ENCODE data around the gene DNM1.

DNM1 gene

DNA sequence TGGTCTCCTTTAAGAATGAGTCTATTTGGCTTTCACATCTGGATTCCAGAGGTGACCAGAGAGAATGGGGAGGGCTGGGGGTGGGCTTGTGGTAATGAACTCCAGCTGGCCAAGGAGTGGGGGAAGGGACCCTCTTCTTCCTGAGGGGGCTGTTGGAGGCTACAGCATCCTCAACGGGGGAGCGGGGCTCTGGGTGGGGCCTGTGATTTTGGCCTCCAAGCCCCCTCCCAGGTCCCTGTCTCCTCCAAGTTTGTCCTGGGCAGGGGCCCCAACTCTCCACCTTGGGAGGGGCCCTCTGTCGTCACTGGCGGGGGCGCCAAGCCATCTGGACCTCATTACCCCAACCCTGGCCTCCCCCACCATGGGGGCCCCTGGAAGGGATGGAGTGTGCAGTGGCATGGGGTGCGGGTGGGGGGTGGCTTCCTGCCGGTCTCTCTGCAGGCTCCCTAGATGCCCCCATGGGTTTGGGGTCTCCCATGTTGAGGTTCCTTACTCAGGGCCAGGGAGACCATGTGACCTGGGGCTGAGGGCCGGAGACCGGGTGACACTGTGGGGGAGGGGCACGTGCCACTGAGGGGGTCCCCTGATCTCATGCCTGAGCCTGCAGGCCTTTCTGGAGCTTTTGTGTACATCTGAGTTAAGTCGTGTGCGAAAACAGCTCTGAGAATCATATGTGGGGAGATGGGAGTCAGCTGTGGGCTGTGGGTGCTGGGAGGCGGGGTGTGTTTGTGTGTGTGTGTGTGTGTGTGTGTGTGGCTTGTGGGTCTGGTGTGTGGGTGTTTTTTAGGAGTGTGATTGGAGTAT lies 40.2 kb downstream of the DNM1 start:
- Histone ChIP-seq H3K9ac (ENCODE audit: low read depth in 1 of 2, low read length in 2 of 2) (no peak overlapping the region), H3K36me3 (ENCODE audit: control insufficient read depth in 1 of 2, insufficient read depth in 2 of 2, low read length in 2 of 2) (no peaks in the 10 kb centered on the region), H3K4me3 (ENCODE audit: low read depth in 1 of 2, low read length in 2 of 2) (no peak overlapping the region), H3K9me3 (ENCODE audit: control insufficient read depth in 1 of 2, low read length in 2 of 2) (no peaks in the 10 kb centered on the region), H3K4me1 (ENCODE audit: control insufficient read depth in 1 of 2, insufficient read depth in 2 of 2, low read length in 2 of 2) (peaks cover 0 to 7% of the 10 kb centered on the region in 2 donors), H3K27ac (ENCODE audit: low read depth, low read length) (no peak overlapping the region), H3K27me3 (ENCODE audit: control insufficient read depth in 1 of 2, insufficient read depth in 2 of 2, low read length in 2 of 2) (peaks cover 0 to 7% of the 10 kb centered on the region in 2 donors)

DNA sequence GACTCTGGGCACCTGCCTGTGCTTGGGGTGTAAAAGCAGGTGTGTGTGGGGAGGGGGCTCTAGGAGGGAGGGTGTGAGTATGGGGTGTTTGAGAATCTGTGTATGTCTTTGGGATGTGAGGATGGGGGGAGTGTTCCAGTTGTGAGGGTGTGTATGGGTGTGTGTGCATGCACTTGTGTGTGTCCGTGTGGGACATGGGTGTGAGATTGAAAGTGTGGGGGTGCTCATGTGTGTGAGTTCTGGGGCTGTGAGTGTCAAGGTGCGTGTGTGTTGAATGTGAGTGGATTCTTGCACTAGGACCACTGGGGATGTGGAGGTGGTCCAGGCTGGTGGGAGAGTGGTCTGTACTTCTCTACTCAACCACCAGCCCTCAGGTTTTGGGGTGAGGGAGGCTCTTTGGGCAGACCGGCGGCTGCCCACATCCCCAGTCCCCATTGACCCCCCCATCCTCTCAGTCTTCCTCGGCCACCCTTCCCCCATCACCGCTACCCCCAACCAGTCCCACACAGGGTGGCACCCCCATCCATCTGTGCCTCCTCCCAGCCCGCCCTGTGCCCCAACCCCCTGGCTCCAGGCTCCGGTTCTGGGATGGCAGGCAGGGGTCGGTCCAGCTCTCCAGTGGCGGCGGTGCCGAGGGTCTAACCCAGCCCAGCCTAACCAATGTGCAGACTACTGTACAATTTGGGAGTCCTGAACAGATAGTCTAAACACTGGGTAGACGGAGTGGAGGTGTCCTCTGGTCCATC lies 41.1 kb downstream of the DNM1 start:
- peak overlapping the region in 1 of 2 donors; percentile 12 for H3K9ac ChIP-seq (ENCODE audit: low read depth in 1 of 2, low read length in 2 of 2)
- H3K27ac ChIP-seq (ENCODE audit: low read depth, low read length), result peak overlapping the region; percentile 32
- H3K4me3 ChIP-seq (ENCODE audit: low read depth in 1 of 2, low read length in 2 of 2), result no peak overlapping the region
- H3K36me3 ChIP-seq (ENCODE audit: control insufficient read depth in 1 of 2, insufficient read depth in 2 of 2, low read length in 2 of 2), result no peaks in the 10 kb centered on the region
- H3K4me1 ChIP-seq (ENCODE audit: control insufficient read depth in 1 of 2, insufficient read depth in 2 of 2, low read length in 2 of 2), result peaks cover 0 to 7% of the 10 kb centered on the region in 2 donors
- H3K27me3 ChIP-seq (ENCODE audit: control insufficient read depth in 1 of 2, insufficient read depth in 2 of 2, low read length in 2 of 2), result peaks cover 0 to 7% of the 10 kb centered on the region in 2 donors
- H3K9me3 ChIP-seq (ENCODE audit: control insufficient read depth in 1 of 2, low read length in 2 of 2), result no peaks in the 10 kb centered on the region

DNA sequence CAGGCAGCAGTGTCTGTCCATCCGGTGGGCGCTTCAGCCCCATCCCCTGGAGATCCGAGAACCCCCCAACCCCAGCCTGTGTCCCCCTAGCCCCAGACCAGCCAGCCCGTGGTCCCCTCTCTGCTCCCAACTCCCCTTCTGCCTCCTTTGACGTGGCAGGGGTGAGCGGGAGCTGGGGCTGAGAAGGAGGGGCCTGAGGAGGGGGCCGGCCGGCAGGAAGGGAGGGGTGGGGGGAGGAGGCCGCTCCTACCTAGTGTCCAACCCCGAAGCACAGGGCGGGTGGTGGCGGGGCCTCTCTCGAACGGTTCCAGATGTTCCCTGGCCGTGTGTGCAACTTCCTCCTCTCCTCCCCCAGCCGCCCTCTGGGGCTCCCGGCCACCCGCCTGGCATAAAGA lies 41.7 kb downstream of the DNM1 start:
- Histone ChIP-seq H3K9ac (ENCODE audit: low read depth in 1 of 2, low read length in 2 of 2) (no peak overlapping the region), H3K27me3 (ENCODE audit: control insufficient read depth in 1 of 2, insufficient read depth in 2 of 2, low read length in 2 of 2) (peaks cover 0 to 7% of the 10 kb centered on the region in 2 donors), H3K36me3 (ENCODE audit: control insufficient read depth in 1 of 2, insufficient read depth in 2 of 2, low read length in 2 of 2) (no peaks in the 10 kb centered on the region), H3K4me1 (ENCODE audit: control insufficient read depth in 1 of 2, insufficient read depth in 2 of 2, low read length in 2 of 2) (peaks cover 1 to 9% of the 10 kb centered on the region in 2 donors), H3K27ac (ENCODE audit: low read depth, low read length) (peak overlapping the region; percentile 32), H3K9me3 (ENCODE audit: control insufficient read depth in 1 of 2, low read length in 2 of 2) (no peaks in the 10 kb centered on the region), H3K4me3 (ENCODE audit: low read depth in 1 of 2, low read length in 2 of 2) (no peak overlapping the region)

DNA sequence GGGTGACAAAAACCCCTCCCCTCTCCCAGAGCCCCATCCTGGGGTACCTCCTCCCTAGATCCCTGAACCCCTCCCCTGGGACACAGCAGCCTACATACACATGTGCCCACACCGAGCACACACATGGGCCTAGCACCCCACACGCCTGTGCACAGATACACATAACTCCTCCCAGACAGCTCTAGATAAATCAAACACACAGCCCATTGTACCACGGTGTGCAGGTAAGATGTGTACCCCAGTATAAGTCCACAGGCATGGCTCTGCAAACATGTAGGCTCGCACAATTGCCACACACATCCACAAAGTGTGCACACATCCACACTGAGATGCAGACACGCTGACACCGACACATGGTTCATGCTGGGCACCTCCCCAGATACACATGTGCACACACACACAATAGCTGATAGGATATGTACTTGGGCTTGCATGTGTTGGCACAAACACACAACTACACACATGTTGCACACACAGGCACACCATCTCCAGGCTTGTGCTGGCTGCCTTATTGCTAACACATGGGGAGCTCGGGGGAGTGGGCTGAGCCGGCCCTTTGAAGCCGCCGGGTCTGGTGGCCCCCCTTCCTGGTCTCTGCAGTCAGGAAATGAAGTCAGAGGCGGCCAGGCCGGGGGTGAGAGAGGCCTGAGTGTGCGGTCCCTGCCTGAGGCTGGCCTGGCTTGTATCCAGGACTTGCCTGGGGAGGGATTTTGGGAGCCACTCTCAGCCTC lies 42.4 kb downstream of the DNM1 start:
- Histone ChIP-seq H3K27ac (ENCODE audit: low read depth, low read length) (no peak overlapping the region), H3K9me3 (ENCODE audit: control insufficient read depth in 1 of 2, low read length in 2 of 2) (no peaks in the 10 kb centered on the region), H3K27me3 (ENCODE audit: control insufficient read depth in 1 of 2, insufficient read depth in 2 of 2, low read length in 2 of 2) (peaks cover 0 to 7% of the 10 kb centered on the region in 2 donors), H3K4me3 (ENCODE audit: low read depth in 1 of 2, low read length in 2 of 2) (no peak overlapping the region), H3K4me1 (ENCODE audit: control insufficient read depth in 1 of 2, insufficient read depth in 2 of 2, low read length in 2 of 2) (peaks cover 4 to 12% of the 10 kb centered on the region in 2 donors), H3K9ac (ENCODE audit: low read depth in 1 of 2, low read length in 2 of 2) (no peak overlapping the region), H3K36me3 (ENCODE audit: control insufficient read depth in 1 of 2, insufficient read depth in 2 of 2, low read length in 2 of 2) (no peaks in the 10 kb centered on the region)

DNA sequence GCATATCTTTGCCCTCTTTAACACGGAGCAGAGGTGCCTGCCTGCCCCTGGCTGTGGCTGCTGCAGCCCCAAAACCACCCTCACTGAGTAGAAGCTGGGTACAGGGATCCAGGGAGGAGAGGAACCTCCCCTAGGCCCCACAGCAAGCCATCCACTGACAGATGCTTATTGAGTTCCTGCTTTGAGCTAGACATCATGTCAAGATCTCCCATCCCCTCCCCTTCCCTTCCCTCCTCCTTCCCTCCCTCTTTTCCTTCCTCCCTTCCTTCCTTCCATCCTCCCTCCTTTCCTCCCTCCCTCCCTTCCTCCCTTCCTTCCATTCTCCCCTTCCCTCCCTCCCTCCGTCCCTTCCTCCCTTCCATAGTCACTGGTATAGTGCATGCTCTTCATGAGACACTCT lies 43.3 kb downstream of the DNM1 start:
- H3K9me3 ChIP-seq (ENCODE audit: control insufficient read depth in 1 of 2, low read length in 2 of 2), result no peaks in the 10 kb centered on the region
- no peaks in the 10 kb centered on the region for H3K36me3 ChIP-seq (ENCODE audit: control insufficient read depth in 1 of 2, insufficient read depth in 2 of 2, low read length in 2 of 2)
- peaks cover 2 to 7% of the 10 kb centered on the region in 2 donors for H3K27me3 ChIP-seq (ENCODE audit: control insufficient read depth in 1 of 2, insufficient read depth in 2 of 2, low read length in 2 of 2)
- H3K4me1 ChIP-seq (ENCODE audit: control insufficient read depth in 1 of 2, insufficient read depth in 2 of 2, low read length in 2 of 2), result peaks cover 10 to 19% of the 10 kb centered on the region in 2 donors
- H3K4me3 ChIP-seq (ENCODE audit: low read depth in 1 of 2, low read length in 2 of 2), result no peak overlapping the region
- H3K27ac ChIP-seq (ENCODE audit: low read depth, low read length), result no peak overlapping the region
- H3K9ac ChIP-seq (ENCODE audit: low read depth in 1 of 2, low read length in 2 of 2), result no peak overlapping the region

DNA sequence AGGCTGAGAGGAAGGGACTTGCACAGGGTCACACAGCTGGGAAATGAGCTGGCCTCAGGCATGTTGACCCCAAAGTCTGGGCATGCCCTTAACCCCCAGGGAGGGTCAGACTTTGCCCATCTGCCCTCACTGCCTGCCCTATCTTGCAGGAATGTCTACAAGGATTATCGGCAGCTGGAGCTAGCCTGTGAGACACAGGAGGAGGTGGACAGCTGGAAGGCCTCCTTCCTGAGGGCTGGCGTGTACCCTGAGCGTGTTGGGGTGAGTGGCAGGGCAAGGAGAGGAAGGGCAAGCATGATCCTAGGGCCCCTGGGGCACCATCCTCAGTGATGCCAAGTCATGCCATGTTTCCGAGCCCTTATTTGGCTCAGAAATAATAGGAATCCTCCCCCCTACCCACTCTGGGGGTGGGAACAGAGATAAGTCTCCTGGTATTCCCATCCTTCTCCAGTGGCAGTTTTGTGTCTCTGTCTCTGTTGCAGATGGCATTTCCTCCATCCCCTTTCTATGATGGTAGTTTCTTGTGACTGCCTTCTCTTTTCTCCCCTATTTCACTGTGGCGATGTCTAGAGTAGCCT lies 44.1 kb downstream of the DNM1 start:
- Histone ChIP-seq H3K36me3 (ENCODE audit: control insufficient read depth in 1 of 2, insufficient read depth in 2 of 2, low read length in 2 of 2) (no peaks in the 10 kb centered on the region), H3K4me1 (ENCODE audit: control insufficient read depth in 1 of 2, insufficient read depth in 2 of 2, low read length in 2 of 2) (peaks cover 11 to 19% of the 10 kb centered on the region in 2 donors), H3K27ac (ENCODE audit: low read depth, low read length) (no peak overlapping the region), H3K9me3 (ENCODE audit: control insufficient read depth in 1 of 2, low read length in 2 of 2) (no peaks in the 10 kb centered on the region), H3K4me3 (ENCODE audit: low read depth in 1 of 2, low read length in 2 of 2) (no peak overlapping the region), H3K9ac (ENCODE audit: low read depth in 1 of 2, low read length in 2 of 2) (no peak overlapping the region), H3K27me3 (ENCODE audit: control insufficient read depth in 1 of 2, insufficient read depth in 2 of 2, low read length in 2 of 2) (peaks cover 3 to 11% of the 10 kb centered on the region in 2 donors)

DNA sequence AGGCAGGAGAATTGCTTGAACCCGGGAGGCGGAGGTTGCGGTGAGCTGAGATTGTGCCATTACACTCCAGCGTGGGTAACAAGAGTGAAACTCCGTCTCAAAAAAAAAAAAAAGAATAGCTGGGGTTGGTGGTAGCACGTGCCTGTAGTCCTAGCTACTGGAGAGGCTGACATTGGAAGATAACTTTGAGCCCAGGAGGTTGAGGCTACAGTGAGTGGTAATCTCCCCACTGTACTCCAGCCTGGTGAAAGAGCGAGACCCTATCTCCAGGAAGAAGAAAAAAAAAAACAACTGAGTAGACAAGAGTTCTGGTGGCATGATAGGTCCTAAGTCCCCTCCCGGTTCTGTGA lies 46.4 kb downstream of the DNM1 start:
- peaks cover 11 to 19% of the 10 kb centered on the region in 2 donors for H3K4me1 ChIP-seq (ENCODE audit: control insufficient read depth in 1 of 2, insufficient read depth in 2 of 2, low read length in 2 of 2)
- H3K9ac ChIP-seq (ENCODE audit: low read depth in 1 of 2, low read length in 2 of 2), result no peak overlapping the region
- H3K36me3 ChIP-seq (ENCODE audit: control insufficient read depth in 1 of 2, insufficient read depth in 2 of 2, low read length in 2 of 2), result no peaks in the 10 kb centered on the region
- H3K27me3 ChIP-seq (ENCODE audit: control insufficient read depth in 1 of 2, insufficient read depth in 2 of 2, low read length in 2 of 2), result peaks cover 4 to 5% of the 10 kb centered on the region in 2 donors
- H3K4me3 ChIP-seq (ENCODE audit: low read depth in 1 of 2, low read length in 2 of 2), result no peak overlapping the region
- H3K9me3 ChIP-seq (ENCODE audit: control insufficient read depth in 1 of 2, low read length in 2 of 2), result no peaks in the 10 kb centered on the region
- no peak overlapping the region for H3K27ac ChIP-seq (ENCODE audit: low read depth, low read length)

DNA sequence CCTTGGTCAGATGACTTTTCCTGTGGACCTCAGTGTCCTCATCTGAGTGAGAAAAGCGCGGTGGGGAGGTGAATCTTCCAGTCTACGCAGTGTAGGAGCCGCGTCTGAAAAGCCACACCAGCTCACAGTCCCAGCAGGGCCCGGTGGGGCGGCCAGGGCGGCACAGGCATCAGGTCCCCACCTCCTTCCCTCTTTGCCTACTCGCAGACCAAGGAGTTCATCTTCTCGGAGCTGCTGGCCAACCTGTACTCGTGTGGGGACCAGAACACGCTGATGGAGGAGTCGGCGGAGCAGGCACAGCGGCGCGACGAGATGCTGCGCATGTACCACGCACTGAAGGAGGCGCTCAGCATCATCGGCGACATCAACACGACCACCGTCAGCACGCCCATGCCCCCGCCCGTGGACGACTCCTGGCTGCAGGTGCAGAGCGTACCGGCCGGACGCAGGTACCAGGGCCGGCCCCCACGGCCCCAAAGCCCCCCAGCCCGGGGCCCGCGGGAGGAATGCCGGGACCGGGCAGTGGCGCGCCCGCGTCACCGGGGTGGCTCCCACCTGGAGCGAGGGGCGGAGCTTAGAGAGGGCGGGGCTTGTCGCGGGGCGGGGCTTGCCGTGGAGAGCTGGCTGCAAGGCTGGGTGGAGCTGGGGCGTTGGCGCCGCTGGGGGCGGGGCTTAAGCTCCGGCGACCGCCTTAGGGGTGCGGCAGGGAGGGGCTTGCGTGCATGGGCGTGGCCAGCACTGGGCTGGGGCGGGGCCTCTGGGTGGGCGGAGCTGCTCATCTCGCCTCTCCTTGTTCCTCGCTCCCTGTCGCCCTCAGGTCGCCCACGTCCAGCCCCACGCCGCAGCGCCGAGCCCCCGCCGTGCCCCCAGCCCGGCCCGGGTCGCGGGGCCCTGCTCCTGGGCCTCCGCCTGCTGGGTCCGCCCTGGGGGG lies 47.0 kb downstream of the DNM1 start:
- Histone ChIP-seq H3K9me3 (ENCODE audit: control insufficient read depth in 1 of 2, low read length in 2 of 2) (no peaks in the 10 kb centered on the region), H3K9ac (ENCODE audit: low read depth in 1 of 2, low read length in 2 of 2) (peak overlapping the region in 1 of 2 donors; percentile 51), H3K27ac (ENCODE audit: low read depth, low read length) (no peak overlapping the region), H3K27me3 (ENCODE audit: control insufficient read depth in 1 of 2, insufficient read depth in 2 of 2, low read length in 2 of 2) (peaks cover 4 to 5% of the 10 kb centered on the region in 2 donors), H3K4me1 (ENCODE audit: control insufficient read depth in 1 of 2, insufficient read depth in 2 of 2, low read length in 2 of 2) (peaks cover 11 to 18% of the 10 kb centered on the region in 2 donors), H3K4me3 (ENCODE audit: low read depth in 1 of 2, low read length in 2 of 2) (peak overlapping the region; percentile 52 to 64), H3K36me3 (ENCODE audit: control insufficient read depth in 1 of 2, insufficient read depth in 2 of 2, low read length in 2 of 2) (no peaks in the 10 kb centered on the region)
